GM12878 (cell line): ENCODE measurements around the gene APLP2.

ENCODE experiments used
- CHD4 ChIP-seq: fragments of 200-600 bp; sonication (generic); IDR thresholded peaks from 2 replicates; pipeline ENCODE4 v1.6.1; 2016; ENCODE audit warnings: mild to moderate bottlenecking
- CREB1 ChIP-seq: IDR thresholded peaks from 2 replicates; pipeline ENCODE4 v1.6.1; 2012; ENCODE audit warnings: low read depth, mild to moderate bottlenecking, inconsistent platforms
- EP300 ChIP-seq, 2 experiments: fragments of 150-350 bp in 1 of 2; IDR thresholded peaks; 2 replicates each; pipeline ENCODE4 v1.6.1; 2011 to 2012; ENCODE audit warnings: low read depth in 2 of 2, low read length in 2 of 2, borderline replicate concordance in 1 of 2, improper control_type of control experiment in 1 of 2, inconsistent platforms in 1 of 2; ENCODE audit not compliant: control insufficient read depth in 1 of 2
- PRDM15 ChIP-seq: fragments of 450-650 bp; formaldehyde crosslinking; IDR thresholded peaks from 2 replicates; pipeline ENCODE4 v1.4.0; 2020; ENCODE audit warnings: mild to moderate bottlenecking, moderate library complexity
- RELA ChIP-seq: fragments of 450-650 bp; IDR thresholded peaks from 2 replicates; pipeline ENCODE4 v1.8.0; 2014; ENCODE audit warnings: borderline replicate concordance; ENCODE audit not compliant: partially characterized antibody
- SREBF2 ChIP-seq: IDR thresholded peaks from 2 replicates; pipeline ENCODE4 v1.6.1; 2012; ENCODE audit warnings: mild to moderate bottlenecking, low read length

- no peak for TF ChIP-seq CHD4
- TF ChIP-seq RELA: no peak
- no peak for TF ChIP-seq PRDM15 (CRISPR knock-in tag)
- TF ChIP-seq CREB1: no peak
- no peak for TF ChIP-seq EP300 (IDR thresholded peaks at IDR 0.05; ENCODE audit: borderline replicate concordance in 1 of 2, control insufficient read depth in 1 of 2, low read depth in 2 of 2, low read length in 2 of 2)
- no peak for TF ChIP-seq SREBF2
Measured at GRCh38 chr11:130191896-130192295, 122.2 kb downstream of the APLP2 start.
